Astrocyte of the cerebellum (primary cell): ENCODE measurements around the gene CA5A.
A peak's percentile ranks its signal among the peaks of the same experiment; 100 is the strongest.
"Not testable (repeated sequence)": the region's sequence is repeated elsewhere in the genome, so short reads cannot be mapped to it uniquely, and the experiment has no call there.

Source experiments
- DNase-seq: peaks from one replicate; pipeline ENCODE4 v3.0.0-alpha.2; 2011; ENCODE audit warnings: low read depth
- H3K4me3 ChIP-seq: 2 replicates; pipeline ENCODE4 v1.5.1; 2011; ENCODE audit warnings: mild to moderate bottlenecking, low read depth, low read length, moderate library complexity
- CTCF ChIP-seq: IDR thresholded peaks from 2 replicates; pipeline ENCODE4 v1.5.1; 2012; ENCODE audit warnings: low read length, low read depth, moderate library complexity, mild to moderate bottlenecking; ENCODE audit errors: missing control alignments
- in situ Hi-C: cut with HindIII; loops from 2 replicates; pipeline ENCODE4 v1.10.0; 2017; ENCODE audit warnings: low sequenced_read_pairs

CA5A gene

GRCh38 chr16:87874639-87875427, 61.5 kb downstream of the CA5A start:
- in situ Hi-C loops: no loop called here
- no peak for TF ChIP-seq CTCF
- DNase-seq: no peak
- H3K4me3 ChIP-seq: no peak overlapping the region

GRCh38 chr16:87870418-87871291, 65.7 kb downstream of the CA5A start:
- DNase-seq: peak; percentile 77
- H3K4me3 ChIP-seq, in situ Hi-C loops: not testable (repeated sequence)

- H3K4me3 ChIP-seq, in situ Hi-C loops, DNase-seq: not testable (repeated sequence)
These were observed 66.4 kb downstream of the CA5A start for GRCh38 chr16:87869879-87870417.

- in situ Hi-C loops, DNase-seq: not testable (repeated sequence)
- peak within 1 kb of the TSS; percentile 52 for H3K4me3 ChIP-seq
These were observed 67.1 kb downstream of the CA5A start, which contains the start of gene SLC7A5 for GRCh38 chr16:87869061-87869878. TSS of gene SLC7A5 (minus strand) at chr16:87869507. CDS start at chr16:87869422, 85 bp downstream.

- DNase-seq, in situ Hi-C loops: not testable (repeated sequence)
- H3K4me3 ChIP-seq: peak overlapping the region; percentile 52
These were observed 67.9 kb downstream of the CA5A start for GRCh38 chr16:87868254-87869029.

GRCh38 chr16:87865902-87866555, 70.3 kb downstream of the CA5A start:
- in situ Hi-C loops, H3K4me3 ChIP-seq, DNase-seq: not testable (repeated sequence)

GRCh38 chr16:87864331-87864989, 71.9 kb downstream of the CA5A start:
- no peak for DNase-seq
- no peak overlapping the region for H3K4me3 ChIP-seq

GRCh38 chr16:87863327-87863635, 73.0 kb downstream of the CA5A start:
- DNase-seq, in situ Hi-C loops, H3K4me3 ChIP-seq: not testable (repeated sequence)

More at GRCh38 chr16:87864331-87864989, 71.9 kb downstream of the CA5A start:
- in situ Hi-C loops: no loop called here
- no peak for TF ChIP-seq CTCF

- DNase-seq, in situ Hi-C loops, H3K4me3 ChIP-seq: not testable (repeated sequence)
These were observed 73.6 kb downstream of the CA5A start for GRCh38 chr16:87862597-87863326.

- H3K4me3 ChIP-seq, in situ Hi-C loops: not testable (repeated sequence)
These were observed 74.8 kb downstream of the CA5A start for GRCh38 chr16:87861300-87862099.

More at GRCh38 chr16:87861300-87862099, 74.8 kb downstream of the CA5A start:
- not testable (repeated sequence) for DNase-seq
